ENCODE measurements around the gene GSG1L2. TPM values are rescaled to one million over a fixed set of nuclear protein-coding genes. Genes with fewer than 3 reads are reported as not detected.

The GSG1L2 gene
- total and polyA plus RNA-seq, 4 donors = not detected

GRCh38 chr17:9811086-9811485 is 10.8 kb downstream of the GSG1L2 start (continued):
- TF ChIP-seq JUND (IDR thresholded peaks at IDR 0.05) (no peak), YY1 (IDR thresholded peaks at IDR 0.05) (no peak), NR2F2 (IDR thresholded peaks at IDR 0.05) (no peak), RXRA (IDR thresholded peaks at IDR 0.05) (no peak), HNF4A (conservative IDR thresholded peaks at IDR 0.05) (no peak), FOXA1 (IDR thresholded peaks at IDR 0.05) (no peak), ATF3 (IDR thresholded peaks at IDR 0.05) (no peak)
- TF ChIP-seq, protein P1, sequence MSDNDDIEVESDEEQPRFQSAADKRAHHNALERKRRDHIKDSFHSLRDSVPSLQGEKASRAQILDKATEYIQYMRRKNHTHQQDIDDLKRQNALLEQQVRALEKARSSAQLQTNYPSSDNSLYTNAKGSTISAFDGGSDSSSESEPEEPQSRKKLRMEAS (IDR thresholded peaks at IDR 0.05) = no peak

DNA sequence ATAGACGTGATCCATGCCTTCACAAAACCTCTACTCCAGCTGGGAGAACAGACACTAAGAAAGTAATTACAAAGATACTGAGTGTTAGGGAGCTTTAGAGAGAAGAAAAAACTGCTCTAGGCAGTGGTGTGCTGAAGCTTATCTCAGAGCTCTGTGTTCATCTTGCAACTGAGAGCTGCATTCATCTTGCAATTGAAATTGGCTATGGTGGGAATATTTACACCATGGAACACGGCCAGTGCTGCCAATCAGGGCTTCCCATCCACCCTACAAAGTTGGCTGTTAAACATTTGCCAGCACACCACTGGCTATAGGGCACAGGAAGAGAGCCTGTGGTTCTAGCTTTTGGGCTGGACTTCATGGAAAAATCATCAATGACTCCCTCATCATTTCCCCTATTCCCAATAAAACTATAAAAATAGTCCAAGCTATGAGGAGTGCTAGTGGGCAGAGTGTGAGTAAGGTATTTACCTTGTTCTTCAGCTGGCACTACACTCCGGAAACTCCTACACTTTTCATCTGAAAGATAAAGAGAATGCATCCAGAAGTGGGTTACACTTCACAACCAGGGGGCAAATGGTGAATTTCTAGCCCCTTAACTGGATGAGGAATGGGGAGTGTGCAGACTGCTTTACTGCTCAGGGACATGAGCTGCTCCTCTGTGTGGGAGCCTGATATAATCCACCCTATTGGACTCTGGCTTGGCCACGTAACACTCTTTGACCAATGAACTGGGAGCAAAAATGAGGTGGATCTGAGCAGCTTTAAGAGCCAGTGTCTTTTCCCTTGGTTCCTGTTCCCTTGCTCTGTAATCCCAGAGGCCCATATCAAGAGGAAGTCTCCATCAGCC is 11.6 kb downstream of the GSG1L2 start:
- WGBS = 56% methylated on average over 4 of the region's 4 CpGs
- H3K4me3 ChIP-seq (ENCODE audit: low read depth in 1 of 3, low read length in 3 of 3) = no peak overlapping the region
- TF ChIP-seq RXRA (IDR thresholded peaks at IDR 0.05) = no peak
- TF ChIP-seq, protein P2, sequence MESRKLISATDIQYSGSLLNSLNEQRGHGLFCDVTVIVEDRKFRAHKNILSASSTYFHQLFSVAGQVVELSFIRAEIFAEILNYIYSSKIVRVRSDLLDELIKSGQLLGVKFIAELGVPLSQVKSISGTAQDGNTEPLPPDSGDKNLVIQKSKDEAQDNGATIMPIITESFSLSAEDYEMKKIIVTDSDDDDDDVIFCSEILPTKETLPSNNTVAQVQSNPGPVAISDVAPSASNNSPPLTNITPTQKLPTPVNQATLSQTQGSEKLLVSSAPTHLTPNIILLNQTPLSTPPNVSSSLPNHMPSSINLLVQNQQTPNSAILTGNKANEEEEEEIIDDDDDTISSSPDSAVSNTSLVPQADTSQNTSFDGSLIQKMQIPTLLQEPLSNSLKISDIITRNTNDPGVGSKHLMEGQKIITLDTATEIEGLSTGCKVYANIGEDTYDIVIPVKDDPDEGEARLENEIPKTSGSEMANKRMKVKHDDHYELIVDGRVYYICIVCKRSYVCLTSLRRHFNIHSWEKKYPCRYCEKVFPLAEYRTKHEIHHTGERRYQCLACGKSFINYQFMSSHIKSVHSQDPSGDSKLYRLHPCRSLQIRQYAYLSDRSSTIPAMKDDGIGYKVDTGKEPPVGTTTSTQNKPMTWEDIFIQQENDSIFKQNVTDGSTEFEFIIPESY (IDR thresholded peaks at IDR 0.05) = no peak
- no peak for TF ChIP-seq JUND (IDR thresholded peaks at IDR 0.05)
- no peak for TF ChIP-seq FOXA2 (IDR thresholded peaks at IDR 0.05)
- no peak for TF ChIP-seq TAF1 (conservative IDR thresholded peaks at IDR 0.05)
- TF ChIP-seq EGR1 (IDR thresholded peaks at IDR 0.05; ENCODE audit: low read depth in 2 of 2) = no peak
- TF ChIP-seq, protein P1 (IDR thresholded peaks at IDR 0.05) = no peak

DNA sequence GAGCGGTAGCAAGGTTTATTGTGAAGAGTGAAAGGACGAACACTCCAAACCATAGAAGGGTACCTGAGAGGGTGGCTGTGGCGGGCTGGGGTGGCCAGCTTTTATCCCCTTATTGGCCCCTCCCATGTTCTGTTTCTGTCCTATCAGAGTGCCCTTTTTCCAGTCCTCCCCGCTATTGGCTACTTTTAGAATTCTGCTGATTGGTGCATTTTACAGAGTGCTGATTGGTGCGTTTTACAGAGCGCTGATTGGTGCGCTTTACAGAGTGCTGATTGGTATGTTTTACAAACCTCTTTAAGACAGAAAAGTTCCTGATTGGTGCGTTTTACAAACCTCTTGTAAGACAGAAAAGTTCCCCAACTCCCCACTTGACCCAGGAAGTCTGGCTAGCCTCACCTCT is 12.5 kb downstream of the GSG1L2 start:
- TF ChIP-seq, protein P2 (IDR thresholded peaks at IDR 0.05) = no peak
- TF ChIP-seq FOXA1 (IDR thresholded peaks at IDR 0.05) (no peak), SP1 (IDR thresholded peaks at IDR 0.05) (no peak), HNF4G (IDR thresholded peaks at IDR 0.05) (no peak)
- TF ChIP-seq, protein P3, sequence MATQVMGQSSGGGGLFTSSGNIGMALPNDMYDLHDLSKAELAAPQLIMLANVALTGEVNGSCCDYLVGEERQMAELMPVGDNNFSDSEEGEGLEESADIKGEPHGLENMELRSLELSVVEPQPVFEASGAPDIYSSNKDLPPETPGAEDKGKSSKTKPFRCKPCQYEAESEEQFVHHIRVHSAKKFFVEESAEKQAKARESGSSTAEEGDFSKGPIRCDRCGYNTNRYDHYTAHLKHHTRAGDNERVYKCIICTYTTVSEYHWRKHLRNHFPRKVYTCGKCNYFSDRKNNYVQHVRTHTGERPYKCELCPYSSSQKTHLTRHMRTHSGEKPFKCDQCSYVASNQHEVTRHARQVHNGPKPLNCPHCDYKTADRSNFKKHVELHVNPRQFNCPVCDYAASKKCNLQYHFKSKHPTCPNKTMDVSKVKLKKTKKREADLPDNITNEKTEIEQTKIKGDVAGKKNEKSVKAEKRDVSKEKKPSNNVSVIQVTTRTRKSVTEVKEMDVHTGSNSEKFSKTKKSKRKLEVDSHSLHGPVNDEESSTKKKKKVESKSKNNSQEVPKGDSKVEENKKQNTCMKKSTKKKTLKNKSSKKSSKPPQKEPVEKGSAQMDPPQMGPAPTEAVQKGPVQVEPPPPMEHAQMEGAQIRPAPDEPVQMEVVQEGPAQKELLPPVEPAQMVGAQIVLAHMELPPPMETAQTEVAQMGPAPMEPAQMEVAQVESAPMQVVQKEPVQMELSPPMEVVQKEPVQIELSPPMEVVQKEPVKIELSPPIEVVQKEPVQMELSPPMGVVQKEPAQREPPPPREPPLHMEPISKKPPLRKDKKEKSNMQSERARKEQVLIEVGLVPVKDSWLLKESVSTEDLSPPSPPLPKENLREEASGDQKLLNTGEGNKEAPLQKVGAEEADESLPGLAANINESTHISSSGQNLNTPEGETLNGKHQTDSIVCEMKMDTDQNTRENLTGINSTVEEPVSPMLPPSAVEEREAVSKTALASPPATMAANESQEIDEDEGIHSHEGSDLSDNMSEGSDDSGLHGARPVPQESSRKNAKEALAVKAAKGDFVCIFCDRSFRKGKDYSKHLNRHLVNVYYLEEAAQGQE (IDR thresholded peaks at IDR 0.05) = no peak
- TF ChIP-seq, protein P4, sequence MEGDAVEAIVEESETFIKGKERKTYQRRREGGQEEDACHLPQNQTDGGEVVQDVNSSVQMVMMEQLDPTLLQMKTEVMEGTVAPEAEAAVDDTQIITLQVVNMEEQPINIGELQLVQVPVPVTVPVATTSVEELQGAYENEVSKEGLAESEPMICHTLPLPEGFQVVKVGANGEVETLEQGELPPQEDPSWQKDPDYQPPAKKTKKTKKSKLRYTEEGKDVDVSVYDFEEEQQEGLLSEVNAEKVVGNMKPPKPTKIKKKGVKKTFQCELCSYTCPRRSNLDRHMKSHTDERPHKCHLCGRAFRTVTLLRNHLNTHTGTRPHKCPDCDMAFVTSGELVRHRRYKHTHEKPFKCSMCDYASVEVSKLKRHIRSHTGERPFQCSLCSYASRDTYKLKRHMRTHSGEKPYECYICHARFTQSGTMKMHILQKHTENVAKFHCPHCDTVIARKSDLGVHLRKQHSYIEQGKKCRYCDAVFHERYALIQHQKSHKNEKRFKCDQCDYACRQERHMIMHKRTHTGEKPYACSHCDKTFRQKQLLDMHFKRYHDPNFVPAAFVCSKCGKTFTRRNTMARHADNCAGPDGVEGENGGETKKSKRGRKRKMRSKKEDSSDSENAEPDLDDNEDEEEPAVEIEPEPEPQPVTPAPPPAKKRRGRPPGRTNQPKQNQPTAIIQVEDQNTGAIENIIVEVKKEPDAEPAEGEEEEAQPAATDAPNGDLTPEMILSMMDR (IDR thresholded peaks at IDR 0.05; ENCODE audit: low read depth, low read length, missing input control) = no peak
- TF ChIP-seq, protein P1 (IDR thresholded peaks at IDR 0.05) = no peak
- H3K27me3 ChIP-seq (ENCODE audit: control insufficient read depth in 4 of 4, insufficient read depth in 4 of 4, low read length in 3 of 4) = peaks cover 0 to 8% (median 2%) of the 10 kb centered on the region in 4 donors
- 86% methylated on average over 8 of the region's 8 CpGs for WGBS

More for the DNA sequence above, 11.6 kb downstream of the GSG1L2 start:
- H3K9me3 ChIP-seq (ENCODE audit: control insufficient read depth in 4 of 4, low read length in 3 of 4) = no peaks in the 10 kb centered on the region
- H3K9ac ChIP-seq (ENCODE audit: low read depth in 1 of 2, low read length in 2 of 2) = no peak overlapping the region
- H3K4me1 ChIP-seq (ENCODE audit: control insufficient read depth in 4 of 4, insufficient read depth in 4 of 4, low read length in 3 of 4) = no peaks in the 10 kb centered on the region
- no peak for DNase-seq (ENCODE audit: low spot score)
- H3K27me3 ChIP-seq (ENCODE audit: control insufficient read depth in 4 of 4, insufficient read depth in 4 of 4, low read length in 3 of 4) = peaks cover 0 to 8% (median 2%) of the 10 kb centered on the region in 4 donors
- no peak overlapping the region for H3K27ac ChIP-seq (ENCODE audit: low read depth in 1 of 2, low read length in 2 of 2)
- H3K36me3 ChIP-seq (ENCODE audit: control insufficient read depth in 4 of 4, insufficient read depth in 3 of 4, low read depth in 1 of 4, low read length in 3 of 4) = no peaks in the 10 kb centered on the region

More for the DNA sequence above, 12.5 kb downstream of the GSG1L2 start:
- no peak for DNase-seq (ENCODE audit: low spot score)
- H3K27ac ChIP-seq (ENCODE audit: low read depth in 1 of 2, low read length in 2 of 2) = no peak overlapping the region
- H3K9me3 ChIP-seq (ENCODE audit: control insufficient read depth in 4 of 4, low read length in 3 of 4) = no peaks in the 10 kb centered on the region
- H3K36me3 ChIP-seq (ENCODE audit: control insufficient read depth in 4 of 4, insufficient read depth in 3 of 4, low read depth in 1 of 4, low read length in 3 of 4) = no peaks in the 10 kb centered on the region
- no peak overlapping the region for H3K4me3 ChIP-seq (ENCODE audit: low read depth in 1 of 3, low read length in 3 of 3)
- no peak overlapping the region for H3K9ac ChIP-seq (ENCODE audit: low read depth in 1 of 2, low read length in 2 of 2)
- H3K4me1 ChIP-seq (ENCODE audit: control insufficient read depth in 4 of 4, insufficient read depth in 4 of 4, low read length in 3 of 4) = no peaks in the 10 kb centered on the region

Measured in liver (tissue), 9 donors.